B cell (primary cell): ENCODE measurements around the gene VIT. TPM values are rescaled to one million over a fixed set of nuclear protein-coding genes. Genes with fewer than 3 reads are reported as not detected.

Experiments used
- ATAC-seq: fragments of 200-7000 bp; cut with Tn5 transposase; one replicate; pipeline ENCODE4 v1.10.0; 2021; ENCODE audit warnings: low read depth, mild to moderate bottlenecking, moderate number of reproducible peaks, moderate library complexity
- CTCF ChIA-PET: fragments of 350-600 bp; sonication (Branson Sonifier 250); formaldehyde crosslinking; loops from one replicate; lab custom pipeline; 2021; ENCODE audit warnings: antibody characterized with exemption, inconsistent platforms; lab: Charles Lee
- POLR2A ChIA-PET: fragments of 350-600 bp; sonication (Branson Sonifier 250); formaldehyde crosslinking; loops from one replicate; lab custom pipeline; 2021; ENCODE audit warnings: antibody characterized with exemption; lab: Charles Lee
- DNase-seq: peaks from one replicate; pipeline ENCODE4 v3.0.0; 2013
- H2AFZ ChIP-seq: 2 replicates; pipeline ENCODE4 v1.6.1; 2012; ENCODE audit warnings: mild to moderate bottlenecking, low read depth, low read length; ENCODE audit not compliant: insufficient read depth, poor library complexity, severe bottlenecking
- H3K27ac ChIP-seq, 2 donors: 1 replicate in 1 of 2; 2 replicates in 1 of 2; pipeline ENCODE4 v1.5.1; 2012 to 2013; ENCODE audit warnings: low read length in 2 of 2, mild to moderate bottlenecking in 2 of 2, moderate library complexity in 1 of 2
- H3K27me3 ChIP-seq, 4 experiments: fragments of 200-600 bp in 1 of 4; sonication (generic) in 1 of 4; replicated peaks in 1 of 4; 1 replicate in 2 of 4; 2 replicates in 2 of 4; pipeline versions ENCODE4 v1.6.1 to v1.7.0; 2013 to 2016; ENCODE audit warnings: low read length in 3 of 4, mild to moderate bottlenecking in 2 of 4, mixed read lengths in 1 of 4, moderate library complexity in 1 of 4; ENCODE audit not compliant: insufficient read depth in 4 of 4, control insufficient read depth in 3 of 4; ENCODE audit errors: control extremely low read depth in 1 of 4
- H3K36me3 ChIP-seq, 2 experiments: replicated peaks in 1 of 2; 1 replicate in 1 of 2; 2 replicates in 1 of 2; pipeline versions ENCODE4 v1.6.1 to v1.7.1; 2013; ENCODE audit warnings: low read length in 1 of 2; ENCODE audit not compliant: insufficient read depth in 2 of 2, control insufficient read depth in 1 of 2; ENCODE audit errors: control extremely low read depth in 1 of 2, extremely low read depth in 1 of 2
- H3K4me1 ChIP-seq, 2 donors: fragments of 200-600 bp in 1 of 2; sonication (generic) in 1 of 2; 1 replicate in 1 of 2; 2 replicates in 1 of 2; pipeline versions ENCODE4 v1.5.1 to v1.6.1; 2013 to 2017; ENCODE audit warnings: low read length in 2 of 2; ENCODE audit not compliant: control insufficient read depth in 2 of 2, insufficient read depth in 2 of 2
- H3K4me2 ChIP-seq: replicated peaks from 2 replicates; pipeline ENCODE3; 2012; ENCODE audit warnings: mild to moderate bottlenecking, low read depth, low read length; ENCODE audit not compliant: poor library complexity, severe bottlenecking
- H3K4me3 ChIP-seq, 5 experiments: fragments of 200-600 bp in 1 of 5; sonication (generic) in 1 of 5; 1 replicate in 3 of 5; 2 replicates in 2 of 5; pipeline versions ENCODE4 v1.5.1 to v1.7.0; 2011 to 2016; ENCODE audit warnings: low read length in 4 of 5, mild to moderate bottlenecking in 4 of 5, low read depth in 2 of 5, control low read depth in 1 of 5, moderate library complexity in 1 of 5; ENCODE audit not compliant: insufficient read depth in 1 of 5; ENCODE audit errors: control extremely low read depth in 1 of 5, extremely low read depth in 1 of 5
- H3K79me2 ChIP-seq: fragments of 200-600 bp; sonication (generic); one replicate; pipeline ENCODE4 v1.6.0; 2016; ENCODE audit warnings: low read length; ENCODE audit not compliant: control insufficient read depth, insufficient read depth
- H3K9ac ChIP-seq: fragments of 200-600 bp; sonication (generic); 2 replicates; pipeline ENCODE4 v1.6.1; 2017; ENCODE audit warnings: mild to moderate bottlenecking, low read length, moderate library complexity
- H3K9me3 ChIP-seq, 3 donors: one replicate each; pipeline versions ENCODE4 v1.6.1 to v1.7.1; 2013; ENCODE audit warnings: low read length in 2 of 3; ENCODE audit not compliant: control insufficient read depth in 2 of 3, insufficient read depth in 1 of 3; ENCODE audit errors: control extremely low read depth in 1 of 3
- H4K20me1 ChIP-seq: 2 replicates; pipeline ENCODE4 v1.6.0; 2012; ENCODE audit warnings: mild to moderate bottlenecking, low read length; ENCODE audit not compliant: insufficient read depth, control insufficient read depth, poor library complexity, severe bottlenecking
- H3K27ac Mint-ChIP-seq: one replicate; pipeline ENCODE4 v1.8.0; 2021; ENCODE audit warnings: mixed read lengths
- H3K27me3 Mint-ChIP-seq: one replicate; pipeline ENCODE4 v1.8.0; 2021; ENCODE audit warnings: mixed read lengths
- H3K4me1 Mint-ChIP-seq: one replicate; pipeline ENCODE4 v1.8.0; 2021; ENCODE audit warnings: mixed read lengths
- H3K4me3 Mint-ChIP-seq: one replicate; pipeline ENCODE4 v1.8.0; 2021; ENCODE audit warnings: mixed read lengths
- H3K9me3 Mint-ChIP-seq: one replicate; pipeline ENCODE4 v1.8.0; 2022; ENCODE audit warnings: mixed read lengths; ENCODE audit not compliant: insufficient read depth
- CTCF ChIP-seq: fragments of 200-600 bp; IDR thresholded peaks from one replicate; pipeline ENCODE4 v1.8.0; 2022; ENCODE audit warnings: antibody characterized with exemption, mild to moderate bottlenecking
- EZH2 ChIP-seq: IDR thresholded peaks from 2 replicates; pipeline ENCODE4 v1.6.1; 2012; ENCODE audit warnings: borderline replicate concordance, low read depth, mild to moderate bottlenecking, moderate library complexity, low read length; ENCODE audit not compliant: insufficient read depth, poor library complexity, severe bottlenecking
- WGBS: methylation state at CpG from one replicate; pipeline ENCODE4 v1.1.5; 2013; ENCODE audit warnings: missing lambda C conversion rate; ENCODE audit not compliant: insufficient coverage; 5-methylcytosine and 5-hydroxymethylcytosine counted together
- intact Hi-C: fragments of 100-400 bp; cut with micrococcal nuclease; formaldehyde crosslinking; loops from one replicate; pipeline ENCODE4 v1.10.0; 2022
- polyA plus RNA-seq: library from polyadenylated mRNA; depleted of rRNA; stranded (reverse); fragments of >200 nt; gene quantifications from 2 replicates; pipeline ENCODE4 v1.2.3, GENCODE V29; 2012
- total RNA-seq, 2 donors: library from RNA; stranded (reverse); fragments of 120-200 nt in 1 of 2; gene quantifications; 1 replicate in 1 of 2; 2 replicates in 1 of 2; pipeline versions ENCODE4 v1.2.3 to v1.2.4, GENCODE V29; 2013 to 2022

Gene VIT
- total and polyA plus RNA-seq, 2 donors (not counting 1 experiment from before 2014, with no cell fraction given), result not detected

- H3K79me2 ChIP-seq, result no peaks in the 10 kb centered on the region
- ChIA-PET CTCF (interaction anchor here (0.6 to 2.8 kb wide), 2 partner anchors 9 to 1499 kb away, joined by 4 to 13 read pairs; no protein-coding TSS in a partner anchor), POLR2A (no interaction called here)
- no peak overlapping the region for H3K9ac ChIP-seq
- H3K9me3 ChIP-seq, result no peaks in the 10 kb centered on the region
- H3K4me1 Mint-ChIP-seq, result no peaks in the 10 kb centered on the region
- ATAC-seq (no peak), DNase-seq (no peak)
- no peak overlapping the region for H3K4me3 ChIP-seq
- H3K27ac ChIP-seq, result no peak overlapping the region
- no peaks in the 10 kb centered on the region for H3K36me3 ChIP-seq
- intact Hi-C loops, result no loop called here
- H3K27me3 Mint-ChIP-seq, result peaks cover 8% of the 10 kb centered on the region
- H3K27ac Mint-ChIP-seq, result no peak overlapping the region
- no peak overlapping the region for H3K4me3 Mint-ChIP-seq
- H3K9me3 Mint-ChIP-seq, result no peaks in the 10 kb centered on the region
- TF ChIP-seq EZH2, result no peak
- no peak for TF ChIP-seq CTCF
- WGBS, result 50% methylated on average over 1 of the region's 3 CpGs
- H4K20me1 ChIP-seq, result no peaks in the 10 kb centered on the region
- peaks cover 0 to 6% (median 1%) of the 10 kb centered on the region in 4 experiments for H3K27me3 ChIP-seq
- H3K4me2 ChIP-seq, result no peak overlapping the region
- no peaks in the 10 kb centered on the region for H3K4me1 ChIP-seq
- no peak overlapping the region for H2AFZ ChIP-seq
Observed at GRCh38 chr2:36775261-36775660, 78.8 kb downstream of the VIT start.

- no peak overlapping the region for H3K4me3 ChIP-seq
- intact Hi-C loops, result no loop called here
- no peak for DNase-seq
- H3K4me2 ChIP-seq, result no peak overlapping the region
- 86% methylated on average over 1 of the region's 4 CpGs for WGBS
- no peak overlapping the region for H3K9ac ChIP-seq
- H3K79me2 ChIP-seq, result no peaks in the 10 kb centered on the region
- Mint-ChIP-seq H3K27me3 (peaks cover 3% of the 10 kb centered on the region), H3K27ac (no peak overlapping the region), H3K9me3 (no peaks in the 10 kb centered on the region), H3K4me3 (no peak overlapping the region), H3K4me1 (no peaks in the 10 kb centered on the region)
- no peak for ATAC-seq
- no peaks in the 10 kb centered on the region for H3K36me3 ChIP-seq
- H4K20me1 ChIP-seq, result no peaks in the 10 kb centered on the region
- no peak overlapping the region for H3K27ac ChIP-seq
- H3K9me3 ChIP-seq, result no peaks in the 10 kb centered on the region
- H3K27me3 ChIP-seq, result peaks cover 0 to 2% (median 1%) of the 10 kb centered on the region in 4 experiments
- H2AFZ ChIP-seq, result no peak overlapping the region
- no peaks in the 10 kb centered on the region for H3K4me1 ChIP-seq
- ChIA-PET CTCF (interaction anchor here (2.8 kb wide), 1 partner anchor 9 kb away, joined by 13 read pairs; no protein-coding TSS in a partner anchor), POLR2A (no interaction called here)
- TF ChIP-seq CTCF (no peak), EZH2 (no peak)
Observed at GRCh38 chr2:36775806-36776205, 79.3 kb downstream of the VIT start.
